Panc1 (cell line): ENCODE results near the gene MLH3. TPM values are rescaled to one million over a fixed set of nuclear protein-coding genes. Genes with fewer than 3 reads are reported as not detected.

Experiments
- ATAC-seq: fragments of 200-7000 bp; cut with Tn5 transposase; 2 replicates; pipeline ENCODE4 v1.9.1; 2020; ENCODE audit warnings: mild to moderate bottlenecking, moderate library complexity
- BruUV-seq: library from RNA; stranded (reverse); fragments of 400-500 nt; replicated peaks from 2 replicates; lab custom pipeline; 2021; lab: Mats Ljungman, UMichigan
- CTCF ChIA-PET: fragments of 300-600 bp; sonication (Branson Sonifier 250); formaldehyde crosslinking; loops from one replicate; lab custom pipeline; 2022; ENCODE audit warnings: antibody characterized with exemption; lab: Charles Lee
- POLR2A ChIA-PET: fragments of 300-600 bp; sonication (Branson Sonifier 250); formaldehyde crosslinking; loops from one replicate; lab custom pipeline; 2022; ENCODE audit warnings: antibody characterized with exemption; lab: Charles Lee
- DNase-seq: peaks from one replicate; pipeline ENCODE4 v3.0.0-alpha.2; 2010; ENCODE audit warnings: low read depth, low spot score
- H3K27ac ChIP-seq: 2 replicates; pipeline ENCODE4 v1.5.1; 2011; ENCODE audit warnings: mild to moderate bottlenecking, low read length, inconsistent platforms
- H3K27me3 ChIP-seq: fragments of 200-500 bp; sonication (Bioruptor generic); 2 replicates; pipeline ENCODE4 v1.6.0; 2014; ENCODE audit warnings: low read length, inconsistent platforms; ENCODE audit not compliant: control insufficient read depth, insufficient read depth
- H3K36me3 ChIP-seq: fragments of 200-500 bp; sonication (Bioruptor generic); 2 replicates; pipeline ENCODE4 v1.5.1; 2014; ENCODE audit warnings: inconsistent platforms, mild to moderate bottlenecking, low read length, moderate library complexity; ENCODE audit not compliant: control insufficient read depth, insufficient read depth
- H3K4me1 ChIP-seq: 2 replicates; pipeline ENCODE4 v1.5.1; 2011; ENCODE audit warnings: inconsistent platforms, mild to moderate bottlenecking, low read length, moderate library complexity; ENCODE audit not compliant: control insufficient read depth, insufficient read depth
- H3K4me3 ChIP-seq, 2 experiments: 2 replicates each; pipeline ENCODE4 v1.5.1; 2011 to 2012; ENCODE audit warnings: low read depth in 2 of 2, low read length in 2 of 2, mild to moderate bottlenecking in 2 of 2, inconsistent platforms in 1 of 2, moderate library complexity in 1 of 2
- H3K9me3 ChIP-seq: fragments of 200-500 bp; sonication (Bioruptor generic); 2 replicates; pipeline ENCODE4 v1.5.1; 2014; ENCODE audit warnings: low read depth, mild to moderate bottlenecking, inconsistent platforms, low read length, moderate library complexity; ENCODE audit not compliant: control insufficient read depth, insufficient read depth
- POLR2AphosphoS5 ChIP-seq: IDR thresholded peaks from 2 replicates; pipeline ENCODE4 v1.6.1; 2012; ENCODE audit warnings: mild to moderate bottlenecking, low read depth, low read length, moderate library complexity
- SIN3A ChIP-seq: IDR thresholded peaks from 2 replicates; pipeline ENCODE4 v1.6.1; 2012; ENCODE audit warnings: low read depth, mild to moderate bottlenecking, low read length, moderate library complexity, borderline replicate concordance; ENCODE audit not compliant: insufficient read depth
- TCF7L2 ChIP-seq: IDR thresholded peaks from 2 replicates; pipeline ENCODE4 v1.6.1; 2011; ENCODE audit warnings: mild to moderate bottlenecking, low read depth, low read length, inconsistent platforms
- in situ Hi-C: cut with HindIII; loops from 2 replicates; pipeline ENCODE4 v1.10.0; 2016; ENCODE audit warnings: low sequenced_read_pairs, low pct_unique_long_range_greater_than_20kb
- intact Hi-C: fragments of 100-400 bp; cut with micrococcal nuclease; formaldehyde crosslinking; loops from one replicate; pipeline ENCODE4 v1.10.0; 2022; ENCODE audit not compliant: unreplicated experiment
- total RNA-seq: library from RNA; stranded (reverse); gene quantifications from one replicate; pipeline ENCODE4 v1.2.1, GENCODE V29; 2021; ENCODE audit not compliant: unreplicated experiment
- TF ChIP-seq, protein P1 (sequence below), 2 experiments: IDR thresholded peaks; 2 replicates each; pipeline ENCODE4 v1.6.1; 2011 to 2012; ENCODE audit warnings: low read depth in 2 of 2, control low read depth in 1 of 2, low read length in 1 of 2, mild to moderate bottlenecking in 1 of 2, moderate library complexity in 1 of 2; ENCODE audit not compliant: insufficient read depth in 1 of 2
- TF ChIP-seq, protein P2 (sequence below): fragments of 450-650 bp; IDR thresholded peaks from 2 replicates; pipeline ENCODE4 v1.5.1; 2017; ENCODE audit warnings: mild to moderate bottlenecking

Gene MLH3
- total RNA-seq, 1 experiment from 2014 or later, result 17.0 TPM

DNA sequence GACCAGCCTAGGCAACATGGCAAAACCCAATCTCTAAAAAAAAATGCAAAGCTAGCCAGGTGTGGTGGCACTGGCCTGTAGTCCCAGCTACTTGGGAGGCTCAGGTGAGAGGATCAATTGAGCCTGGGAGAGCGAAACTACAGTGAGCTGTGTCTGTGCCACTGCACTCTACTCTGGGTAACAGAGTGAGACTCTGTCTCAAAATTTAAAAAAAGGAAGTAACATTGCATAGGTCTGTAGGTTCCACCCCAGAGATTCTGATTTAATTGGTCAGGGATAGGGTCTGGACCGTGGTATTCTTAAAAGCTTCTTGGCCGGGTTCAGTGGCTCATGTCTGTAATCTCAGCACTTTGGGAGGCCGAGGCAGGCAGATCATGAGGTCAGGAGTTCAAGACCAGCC, 44.4 kb upstream of the MLH3 start:
- Histone ChIP-seq H3K9me3 (no peaks in the 10 kb centered on the region), H3K4me1 (no peaks in the 10 kb centered on the region), H3K4me3 (no peak overlapping the region), H3K27ac (no peak overlapping the region), H3K36me3 (peaks cover 7% of the 10 kb centered on the region; the same call in 1 of the 2 replicates), H3K27me3 (no peaks in the 10 kb centered on the region)
- TF ChIP-seq SIN3A (no peak), TCF7L2 (no peak), POLR2AphosphoS5 (no peak)
- TF ChIP-seq, protein P1, sequence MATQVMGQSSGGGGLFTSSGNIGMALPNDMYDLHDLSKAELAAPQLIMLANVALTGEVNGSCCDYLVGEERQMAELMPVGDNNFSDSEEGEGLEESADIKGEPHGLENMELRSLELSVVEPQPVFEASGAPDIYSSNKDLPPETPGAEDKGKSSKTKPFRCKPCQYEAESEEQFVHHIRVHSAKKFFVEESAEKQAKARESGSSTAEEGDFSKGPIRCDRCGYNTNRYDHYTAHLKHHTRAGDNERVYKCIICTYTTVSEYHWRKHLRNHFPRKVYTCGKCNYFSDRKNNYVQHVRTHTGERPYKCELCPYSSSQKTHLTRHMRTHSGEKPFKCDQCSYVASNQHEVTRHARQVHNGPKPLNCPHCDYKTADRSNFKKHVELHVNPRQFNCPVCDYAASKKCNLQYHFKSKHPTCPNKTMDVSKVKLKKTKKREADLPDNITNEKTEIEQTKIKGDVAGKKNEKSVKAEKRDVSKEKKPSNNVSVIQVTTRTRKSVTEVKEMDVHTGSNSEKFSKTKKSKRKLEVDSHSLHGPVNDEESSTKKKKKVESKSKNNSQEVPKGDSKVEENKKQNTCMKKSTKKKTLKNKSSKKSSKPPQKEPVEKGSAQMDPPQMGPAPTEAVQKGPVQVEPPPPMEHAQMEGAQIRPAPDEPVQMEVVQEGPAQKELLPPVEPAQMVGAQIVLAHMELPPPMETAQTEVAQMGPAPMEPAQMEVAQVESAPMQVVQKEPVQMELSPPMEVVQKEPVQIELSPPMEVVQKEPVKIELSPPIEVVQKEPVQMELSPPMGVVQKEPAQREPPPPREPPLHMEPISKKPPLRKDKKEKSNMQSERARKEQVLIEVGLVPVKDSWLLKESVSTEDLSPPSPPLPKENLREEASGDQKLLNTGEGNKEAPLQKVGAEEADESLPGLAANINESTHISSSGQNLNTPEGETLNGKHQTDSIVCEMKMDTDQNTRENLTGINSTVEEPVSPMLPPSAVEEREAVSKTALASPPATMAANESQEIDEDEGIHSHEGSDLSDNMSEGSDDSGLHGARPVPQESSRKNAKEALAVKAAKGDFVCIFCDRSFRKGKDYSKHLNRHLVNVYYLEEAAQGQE (IDR thresholded peaks at IDR 0.05; ENCODE audit: insufficient read depth in 1 of 2, low read depth in 2 of 2, low read length in 1 of 2), result no peak
- TF ChIP-seq, protein P2, sequence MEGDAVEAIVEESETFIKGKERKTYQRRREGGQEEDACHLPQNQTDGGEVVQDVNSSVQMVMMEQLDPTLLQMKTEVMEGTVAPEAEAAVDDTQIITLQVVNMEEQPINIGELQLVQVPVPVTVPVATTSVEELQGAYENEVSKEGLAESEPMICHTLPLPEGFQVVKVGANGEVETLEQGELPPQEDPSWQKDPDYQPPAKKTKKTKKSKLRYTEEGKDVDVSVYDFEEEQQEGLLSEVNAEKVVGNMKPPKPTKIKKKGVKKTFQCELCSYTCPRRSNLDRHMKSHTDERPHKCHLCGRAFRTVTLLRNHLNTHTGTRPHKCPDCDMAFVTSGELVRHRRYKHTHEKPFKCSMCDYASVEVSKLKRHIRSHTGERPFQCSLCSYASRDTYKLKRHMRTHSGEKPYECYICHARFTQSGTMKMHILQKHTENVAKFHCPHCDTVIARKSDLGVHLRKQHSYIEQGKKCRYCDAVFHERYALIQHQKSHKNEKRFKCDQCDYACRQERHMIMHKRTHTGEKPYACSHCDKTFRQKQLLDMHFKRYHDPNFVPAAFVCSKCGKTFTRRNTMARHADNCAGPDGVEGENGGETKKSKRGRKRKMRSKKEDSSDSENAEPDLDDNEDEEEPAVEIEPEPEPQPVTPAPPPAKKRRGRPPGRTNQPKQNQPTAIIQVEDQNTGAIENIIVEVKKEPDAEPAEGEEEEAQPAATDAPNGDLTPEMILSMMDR, result no peak
- ChIA-PET POLR2A (no interaction called here), CTCF (no interaction called here)
- in situ Hi-C loops, result no loop called here
- DNase-seq (no peak), ATAC-seq (no peak)
- intact Hi-C loops, result no loop called here
- BruUV-seq, result no TSS peak

DNA sequence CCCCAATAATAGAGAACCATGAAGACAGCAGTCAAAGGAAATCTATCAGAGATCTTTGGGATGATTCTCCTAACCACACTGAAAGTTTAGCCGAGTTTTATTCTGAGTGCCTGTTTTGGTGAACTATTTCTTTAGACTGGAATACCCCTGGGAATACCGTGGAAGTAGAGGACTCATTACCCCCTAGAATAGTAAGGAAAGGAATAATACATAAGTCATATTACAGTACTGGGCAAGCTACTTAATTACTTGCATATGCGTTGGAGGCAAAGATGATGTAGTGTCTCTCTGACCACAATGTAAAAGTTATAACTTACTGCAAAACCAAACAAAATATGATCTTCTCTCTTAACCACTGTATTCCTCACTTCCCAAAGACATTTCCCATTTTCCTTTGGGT, 43.6 kb upstream of the MLH3 start:
- in situ Hi-C loops, result no loop called here
- no peak overlapping the region for H3K4me3 ChIP-seq

More for the DNA sequence above, 43.6 kb upstream of the MLH3 start:
- ATAC-seq (no peak), DNase-seq (no peak)
- BruUV-seq, result no TSS peak
- H3K27ac ChIP-seq, result no peak overlapping the region
- no peaks in the 10 kb centered on the region for H3K9me3 ChIP-seq
- ChIA-PET CTCF (no interaction called here), POLR2A (no interaction called here)
- peaks cover 7% of the 10 kb centered on the region; the same call in 1 of the 2 replicates for H3K36me3 ChIP-seq
- TF ChIP-seq SIN3A (no peak), TCF7L2 (no peak), POLR2AphosphoS5 (no peak)
- TF ChIP-seq, protein P2, result no peak
- TF ChIP-seq, protein P1 (IDR thresholded peaks at IDR 0.05; ENCODE audit: insufficient read depth in 1 of 2, low read depth in 2 of 2, low read length in 1 of 2), result no peak
- H3K4me1 ChIP-seq, result no peaks in the 10 kb centered on the region
- intact Hi-C loops, result no loop called here
- no peaks in the 10 kb centered on the region for H3K27me3 ChIP-seq
